Breast epithelium (tissue), 4 donors: ENCODE results near the gene ELL. TPM values are rescaled to one million over a fixed set of nuclear protein-coding genes. Genes with fewer than 3 reads are reported as not detected.

ENCODE experiments used
- DNase-seq, 2 donors: peaks; one replicate each; pipeline ENCODE4 v3.0.0-alpha.2; 2019; ENCODE audit warnings: low spot score in 2 of 2
- H3K27ac ChIP-seq, 2 donors: fragments of 200-600 bp; sonication (generic) in 1 of 2; one replicate each; pipeline ENCODE4 v1.5.1; 2016 to 2019; ENCODE audit warnings: mild to moderate bottlenecking in 1 of 2
- H3K27me3 ChIP-seq, 2 donors: fragments of 200-600 bp; sonication (generic) in 1 of 2; one replicate each; pipeline versions ENCODE4 v1.5.1 to v1.6.0; 2017 to 2019; ENCODE audit warnings: control low read depth in 1 of 2, mild to moderate bottlenecking in 1 of 2
- H3K36me3 ChIP-seq: fragments of 200-600 bp; one replicate; pipeline ENCODE4 v1.5.1; 2019
- H3K4me1 ChIP-seq, 2 donors: fragments of 200-600 bp; sonication (generic); one replicate each; pipeline ENCODE4 v1.5.1; 2016 to 2019; ENCODE audit warnings: control low read depth in 1 of 2
- H3K4me3 ChIP-seq, 3 donors: fragments of 200-600 bp; sonication (generic); 1 replicate in 2 of 3; 2 replicates in 1 of 3; pipeline ENCODE4 v1.5.1; 2016 to 2019; ENCODE audit warnings: mild to moderate bottlenecking in 3 of 3, moderate library complexity in 2 of 3
- H3K9me3 ChIP-seq, 2 donors: fragments of 200-600 bp; sonication (generic) in 1 of 2; one replicate each; pipeline ENCODE4 v1.5.1; 2016 to 2019; ENCODE audit warnings: control low read depth in 1 of 2
- CTCF ChIP-seq, 3 donors: fragments of 450-650 bp; IDR thresholded peaks; one replicate each; pipeline ENCODE4 v1.5.1; 2016 to 2017; ENCODE audit warnings: antibody characterized with exemption in 3 of 3, mild to moderate bottlenecking in 3 of 3, moderate library complexity in 3 of 3
- POLR2A ChIP-seq: fragments of 450-650 bp; IDR thresholded peaks from one replicate; pipeline ENCODE4 v1.6.1; 2016; ENCODE audit warnings: antibody characterized with exemption, mild to moderate bottlenecking, moderate library complexity
- POLR2AphosphoS5 ChIP-seq, 3 donors: sonication (generic); formaldehyde crosslinking; IDR thresholded peaks; one replicate each; pipeline ENCODE4 v1.6.1; 2017; ENCODE audit warnings: antibody characterized with exemption in 3 of 3
- intact Hi-C: fragments of 100-400 bp; cut with DNase I; formaldehyde crosslinking; loops from one replicate; pipeline ENCODE4 v1.15.1; 2023; ENCODE audit warnings: low total_unique reads
- total RNA-seq, 3 donors: library from RNA; depleted of rRNA; stranded (reverse); fragments of >200 nt; gene quantifications; one replicate each; pipeline ENCODE4 v1.1.0, GENCODE V29; 2016

ELL gene
- total RNA-seq, 3 donors from 2014 or later = 13.0 to 22.3 (median 15.7) TPM

GRCh38 chr19:18449552-18449951 lies 72.3 kb downstream of the ELL start:
- Histone ChIP-seq H3K36me3 (no peaks in the 10 kb centered on the region), H3K9me3 (no peaks in the 10 kb centered on the region), H3K4me3 (no peak overlapping the region), H3K4me1 (no peaks in the 10 kb centered on the region), H3K27me3 (no peaks in the 10 kb centered on the region), H3K27ac (no peak overlapping the region)
- no peak for DNase-seq
- TF ChIP-seq POLR2A = no peak
- no peak for TF ChIP-seq CTCF (IDR thresholded peaks at IDR 0.05)
- TF ChIP-seq POLR2AphosphoS5 (IDR thresholded peaks at IDR 0.05) = no peak
- intact Hi-C loops = loop anchor here (1.0 kb wide), 1 partner anchor 24 kb away; no protein-coding TSS in a partner anchor

DNA sequence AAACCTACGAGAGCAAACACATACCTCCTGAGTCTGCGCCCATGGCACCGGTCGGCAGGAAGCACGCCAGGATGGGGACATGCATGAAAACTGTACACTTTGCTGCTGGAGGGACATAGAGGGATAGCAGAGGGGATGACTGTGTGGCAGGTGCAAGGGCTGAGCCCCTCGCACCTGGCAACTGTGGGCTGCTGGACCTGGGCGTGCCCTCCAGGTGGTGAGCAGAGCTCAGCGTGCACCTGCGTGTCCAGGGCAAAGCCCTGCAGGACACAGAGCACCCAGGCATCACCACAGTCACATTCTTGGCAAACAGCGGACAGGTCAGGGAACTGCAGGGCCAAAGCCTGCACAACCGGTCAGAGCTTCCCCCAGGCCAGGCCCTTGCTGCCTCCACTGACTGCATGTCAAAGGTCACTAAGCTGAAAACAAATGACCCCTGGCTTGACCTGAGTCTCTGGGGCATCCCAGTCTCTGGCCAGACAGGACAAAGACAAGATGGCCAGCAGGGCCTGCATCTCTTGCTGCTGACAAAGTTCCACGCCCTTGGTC lies 75.0 kb downstream of the ELL start:
- intact Hi-C loops = no loop called here

GRCh38 chr19:18446145-18446810 lies 75.6 kb downstream of the ELL start:
- H3K4me1 ChIP-seq = no peaks in the 10 kb centered on the region
- no peaks in the 10 kb centered on the region for H3K27me3 ChIP-seq
- no peak overlapping the region for H3K4me3 ChIP-seq
- H3K27ac ChIP-seq = no peak overlapping the region
- no peaks in the 10 kb centered on the region for H3K9me3 ChIP-seq
- no peaks in the 10 kb centered on the region for H3K36me3 ChIP-seq
- intact Hi-C loops = no loop called here
- no peak for TF ChIP-seq POLR2A
- no peak for TF ChIP-seq CTCF (IDR thresholded peaks at IDR 0.05)
- DNase-seq = no peak

More for the DNA sequence above, 75.0 kb downstream of the ELL start:
- H3K27me3 ChIP-seq = no peaks in the 10 kb centered on the region
- H3K9me3 ChIP-seq = no peaks in the 10 kb centered on the region
- H3K4me1 ChIP-seq = no peaks in the 10 kb centered on the region
- no peak overlapping the region for H3K4me3 ChIP-seq
- H3K36me3 ChIP-seq = no peaks in the 10 kb centered on the region
- no peak for TF ChIP-seq POLR2AphosphoS5 (IDR thresholded peaks at IDR 0.05)
- no peak for TF ChIP-seq CTCF (IDR thresholded peaks at IDR 0.05)
- TF ChIP-seq POLR2A = no peak
- DNase-seq = no peak
- H3K27ac ChIP-seq = no peak overlapping the region

GRCh38 chr19:18445262-18445948 lies 76.5 kb downstream of the ELL start:
- Histone ChIP-seq H3K4me1 (no peaks in the 10 kb centered on the region), H3K27me3 (no peaks in the 10 kb centered on the region), H3K4me3 (no peak overlapping the region), H3K27ac (no peak overlapping the region), H3K9me3 (no peaks in the 10 kb centered on the region), H3K36me3 (no peaks in the 10 kb centered on the region)
- TF ChIP-seq POLR2A (no peak), POLR2AphosphoS5 (IDR thresholded peaks at IDR 0.05) (no peak), CTCF (IDR thresholded peaks at IDR 0.05) (no peak)
- intact Hi-C loops = no loop called here
- no peak for DNase-seq

DNA sequence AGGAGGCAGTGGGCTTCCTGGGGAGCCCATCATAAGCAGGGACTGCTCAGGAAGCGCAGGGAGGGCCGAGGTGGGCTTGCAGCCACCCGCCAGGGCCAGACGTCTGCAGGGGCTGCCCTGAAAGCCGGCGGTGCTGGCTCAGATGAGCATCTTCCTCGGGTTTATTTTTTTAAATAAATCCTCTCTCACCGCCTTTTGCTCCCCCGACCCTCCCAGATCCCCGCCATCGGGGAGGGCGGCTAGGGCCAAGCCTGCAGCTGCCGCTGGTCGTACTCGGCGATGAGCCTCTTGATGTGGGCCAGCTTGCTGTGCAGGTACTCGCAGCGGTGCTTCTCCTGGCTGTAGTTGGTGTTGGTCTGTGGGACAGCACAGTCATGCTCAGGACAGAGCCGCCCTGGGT lies 77.4 kb downstream of the ELL start:
- Histone ChIP-seq H3K4me1 (no peaks in the 10 kb centered on the region), H3K27ac (no peak overlapping the region), H3K36me3 (no peaks in the 10 kb centered on the region), H3K4me3 (no peak overlapping the region), H3K9me3 (no peaks in the 10 kb centered on the region), H3K27me3 (no peaks in the 10 kb centered on the region)
- TF ChIP-seq POLR2A (no peak), POLR2AphosphoS5 (IDR thresholded peaks at IDR 0.05) (no peak), CTCF (IDR thresholded peaks at IDR 0.05) (no peak)
- no peak for DNase-seq
- intact Hi-C loops = no loop called here
